Gastrocnemius medialis (tissue), 4 donors: ENCODE measurements around the gene PHACTR1.

Source experiments
- POLR2A ChIP-seq, 2 donors: fragments of 450-650 bp; IDR thresholded peaks; one replicate each; pipeline ENCODE4 v1.6.1; 2017; ENCODE audit warnings: antibody characterized with exemption in 2 of 2, mild to moderate bottlenecking in 2 of 2, moderate library complexity in 2 of 2
- TF ChIP-seq, protein P1 (sequence below), 5 experiments: fragments of 450-650 bp in 3 of 5; fragments of 200-600 bp in 2 of 5; sonication (generic) in 2 of 5; IDR thresholded peaks in 4 of 5; conservative IDR thresholded peaks in 1 of 5; 1 replicate in 4 of 5; 2 replicates in 1 of 5; pipeline ENCODE4 v1.5.1; 2016 to 2019; ENCODE audit warnings: antibody characterized with exemption in 5 of 5, mild to moderate bottlenecking in 3 of 5, moderate library complexity in 3 of 5

DNA sequence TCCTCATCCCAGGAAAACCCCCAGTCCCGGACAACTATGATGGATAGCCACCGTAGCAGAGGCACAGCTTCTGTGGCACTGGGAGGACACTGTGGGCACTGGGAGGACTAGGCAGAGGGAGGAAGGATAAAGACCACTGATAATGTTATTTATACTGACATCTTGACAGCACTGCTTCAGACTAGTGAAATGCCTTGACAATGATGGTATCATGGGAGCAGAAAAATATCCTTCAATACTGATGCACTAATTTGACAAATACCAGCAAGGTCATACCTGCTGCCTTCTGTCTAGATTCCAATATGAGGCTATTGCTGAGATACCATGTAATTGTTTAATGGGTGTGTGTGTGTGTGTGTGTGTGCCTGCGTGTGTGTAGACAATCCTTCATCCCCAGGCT is 148.6 kb downstream of the PHACTR1 start:
- TF ChIP-seq, protein P1, sequence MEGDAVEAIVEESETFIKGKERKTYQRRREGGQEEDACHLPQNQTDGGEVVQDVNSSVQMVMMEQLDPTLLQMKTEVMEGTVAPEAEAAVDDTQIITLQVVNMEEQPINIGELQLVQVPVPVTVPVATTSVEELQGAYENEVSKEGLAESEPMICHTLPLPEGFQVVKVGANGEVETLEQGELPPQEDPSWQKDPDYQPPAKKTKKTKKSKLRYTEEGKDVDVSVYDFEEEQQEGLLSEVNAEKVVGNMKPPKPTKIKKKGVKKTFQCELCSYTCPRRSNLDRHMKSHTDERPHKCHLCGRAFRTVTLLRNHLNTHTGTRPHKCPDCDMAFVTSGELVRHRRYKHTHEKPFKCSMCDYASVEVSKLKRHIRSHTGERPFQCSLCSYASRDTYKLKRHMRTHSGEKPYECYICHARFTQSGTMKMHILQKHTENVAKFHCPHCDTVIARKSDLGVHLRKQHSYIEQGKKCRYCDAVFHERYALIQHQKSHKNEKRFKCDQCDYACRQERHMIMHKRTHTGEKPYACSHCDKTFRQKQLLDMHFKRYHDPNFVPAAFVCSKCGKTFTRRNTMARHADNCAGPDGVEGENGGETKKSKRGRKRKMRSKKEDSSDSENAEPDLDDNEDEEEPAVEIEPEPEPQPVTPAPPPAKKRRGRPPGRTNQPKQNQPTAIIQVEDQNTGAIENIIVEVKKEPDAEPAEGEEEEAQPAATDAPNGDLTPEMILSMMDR (IDR thresholded peaks at IDR 0.05 in 4 of 5, conservative IDR thresholded peaks at IDR 0.05 in 1 of 5): no peak
- TF ChIP-seq POLR2A (IDR thresholded peaks at IDR 0.05): no peak
